Stimulated activated CD8-positive, alpha-beta memory T cell treated with anti-CD3 and anti-CD28 coated beads, Interleukin-15, amount 100 ng/mL, for 24 hours (primary cell): Measurements from ENCODE around the gene WDR86.

Experiments
- DNase-seq: peaks from one replicate; pipeline ENCODE4 v3.0.0-alpha.2; 2020; ENCODE audit warnings: low read depth

Gene WDR86

DNA sequence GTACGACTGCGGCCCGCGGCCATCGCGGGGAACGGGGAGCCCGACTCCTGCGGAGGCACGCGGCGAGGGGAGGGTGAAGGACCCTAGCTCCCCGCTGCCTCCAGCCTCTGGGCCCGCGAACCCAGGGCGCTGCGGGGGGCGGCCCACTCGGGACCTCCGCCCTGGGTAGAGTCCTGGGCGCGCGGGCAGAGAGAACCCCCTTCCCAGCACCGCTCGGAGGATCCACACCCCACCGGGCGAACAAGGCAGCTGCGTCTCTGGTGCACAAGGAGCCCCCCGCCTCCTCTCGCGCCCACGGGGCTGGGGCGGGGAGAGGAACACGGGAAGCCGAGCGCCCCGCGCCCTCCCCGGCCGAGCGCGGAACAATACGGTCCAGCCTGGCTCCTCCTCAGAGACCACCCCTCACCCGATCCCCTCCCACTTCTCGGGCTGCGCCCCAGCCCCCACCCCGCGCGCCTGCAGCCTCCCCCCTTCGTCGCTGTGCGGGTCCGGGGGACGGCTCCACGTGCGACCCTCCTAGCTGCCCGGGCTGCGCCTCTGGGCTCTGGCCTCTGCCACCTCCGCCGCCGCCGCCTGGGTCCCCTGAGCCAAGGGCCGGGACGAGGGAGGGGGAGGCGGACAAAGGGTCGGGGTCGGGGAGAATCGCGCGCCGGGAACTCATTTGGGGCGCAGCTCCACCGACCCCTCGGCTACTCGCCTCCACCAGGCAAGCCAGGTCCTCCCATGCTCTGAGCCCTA lies at the start of gene WDR86:
Gene WDR86 (minus strand): TSS at position 372 of the 738 bp plus-strand sequence. CDS start 449 bp downstream, outside the sequence.
- no peak for DNase-seq

- DNase-seq = no peak
These were observed 47.7 kb upstream of the WDR86 start for GRCh38 chr7:151457534-151457933.

GRCh38 chr7:151456782-151457181 lies 46.9 kb upstream of the WDR86 start:
- DNase-seq = no peak

DNA sequence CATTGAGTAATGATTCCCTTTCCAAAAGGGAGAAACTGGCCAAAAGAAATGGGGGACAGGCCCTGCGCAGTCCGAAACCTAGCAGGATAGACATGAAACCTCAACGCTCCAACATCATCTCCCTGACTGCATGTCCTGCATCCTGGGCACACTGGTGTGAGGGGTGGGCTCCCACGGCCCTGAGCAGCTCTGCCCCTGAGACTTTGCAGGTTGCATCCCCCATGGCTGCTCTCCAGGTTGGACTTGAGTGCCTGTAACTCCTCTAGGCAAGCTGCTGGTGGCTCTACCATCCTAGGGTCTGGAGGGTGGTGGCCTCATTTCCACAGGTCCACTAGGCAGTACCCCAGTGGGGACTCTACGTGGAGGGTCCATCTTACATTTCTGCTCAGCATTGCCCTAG lies 46.4 kb upstream of the WDR86 start:
- no peak for DNase-seq

DNA sequence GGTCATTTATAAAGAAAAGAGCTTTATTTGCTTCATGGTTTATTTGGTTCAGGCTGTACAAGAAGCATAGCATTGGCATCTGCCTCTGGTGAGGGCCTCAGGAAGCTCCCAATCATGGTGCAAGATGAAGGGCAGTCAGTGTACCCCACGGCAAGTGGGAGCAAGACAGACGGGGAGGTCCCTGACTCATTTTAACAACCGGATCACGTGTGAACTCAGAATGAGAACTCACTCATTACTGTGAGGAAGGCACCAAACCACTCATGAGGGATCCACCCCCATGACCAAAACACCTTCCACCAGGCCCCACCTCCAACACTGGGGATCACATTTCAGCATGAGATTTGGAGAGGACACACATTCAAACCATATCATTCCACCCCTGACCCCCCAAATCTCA lies 45.9 kb upstream of the WDR86 start:
- DNase-seq = no peak

DNA sequence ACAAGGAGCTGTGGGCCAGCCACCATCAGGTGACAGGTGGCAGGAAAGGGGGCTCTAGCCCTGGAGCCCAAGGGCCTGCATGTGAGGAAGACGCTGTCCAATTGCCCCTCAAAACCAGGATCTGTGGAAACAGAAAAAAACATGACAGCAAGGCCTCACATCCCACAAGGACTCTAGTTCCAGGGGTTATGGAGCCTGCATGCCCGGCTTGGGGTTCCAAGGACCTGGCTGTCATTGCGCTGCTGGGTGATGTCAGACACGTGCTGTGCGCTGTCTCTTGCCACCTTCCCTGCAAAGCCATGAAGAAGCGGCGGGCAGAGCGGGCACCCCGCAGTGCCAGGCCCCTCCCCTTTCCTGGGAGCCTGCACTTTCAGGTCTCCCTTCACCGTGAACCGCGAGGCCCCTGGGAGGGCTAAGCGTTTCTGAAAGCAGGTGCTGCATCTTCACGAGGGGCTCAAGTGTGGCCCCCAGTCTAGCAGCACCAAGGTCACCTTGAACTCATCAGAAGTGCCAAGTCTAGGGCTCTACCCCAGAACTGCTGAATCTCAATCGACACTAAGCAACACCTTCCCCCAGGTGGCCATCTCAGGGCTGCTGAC lies 45.2 kb upstream of the WDR86 start:
- no peak for DNase-seq

GRCh38 chr7:151454305-151454704 lies 44.5 kb upstream of the WDR86 start:
- DNase-seq = no peak

DNA sequence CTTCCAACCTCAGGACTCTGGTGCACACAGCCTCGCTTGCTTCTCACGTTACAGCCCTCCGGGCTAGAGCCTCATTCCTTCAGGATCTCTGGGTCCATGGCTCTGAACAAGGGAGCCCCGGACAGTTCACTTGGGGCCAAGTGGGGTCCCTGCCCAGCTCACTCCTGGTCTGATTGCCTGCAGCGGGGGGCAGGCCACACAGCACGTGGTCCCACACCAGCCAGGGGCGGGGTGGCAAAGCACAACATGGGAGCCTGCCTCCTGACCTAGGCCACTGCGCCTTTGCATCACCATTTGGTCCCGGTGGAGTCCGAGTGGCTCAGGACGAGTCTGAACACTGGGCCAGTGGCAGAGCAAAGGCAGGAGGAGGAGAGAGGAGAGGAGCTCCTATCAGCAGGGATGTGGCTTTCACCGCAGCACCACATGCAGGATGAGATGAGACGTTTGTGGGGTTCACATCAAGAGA lies 43.5 kb upstream of the WDR86 start:
- no peak for DNase-seq

DNA sequence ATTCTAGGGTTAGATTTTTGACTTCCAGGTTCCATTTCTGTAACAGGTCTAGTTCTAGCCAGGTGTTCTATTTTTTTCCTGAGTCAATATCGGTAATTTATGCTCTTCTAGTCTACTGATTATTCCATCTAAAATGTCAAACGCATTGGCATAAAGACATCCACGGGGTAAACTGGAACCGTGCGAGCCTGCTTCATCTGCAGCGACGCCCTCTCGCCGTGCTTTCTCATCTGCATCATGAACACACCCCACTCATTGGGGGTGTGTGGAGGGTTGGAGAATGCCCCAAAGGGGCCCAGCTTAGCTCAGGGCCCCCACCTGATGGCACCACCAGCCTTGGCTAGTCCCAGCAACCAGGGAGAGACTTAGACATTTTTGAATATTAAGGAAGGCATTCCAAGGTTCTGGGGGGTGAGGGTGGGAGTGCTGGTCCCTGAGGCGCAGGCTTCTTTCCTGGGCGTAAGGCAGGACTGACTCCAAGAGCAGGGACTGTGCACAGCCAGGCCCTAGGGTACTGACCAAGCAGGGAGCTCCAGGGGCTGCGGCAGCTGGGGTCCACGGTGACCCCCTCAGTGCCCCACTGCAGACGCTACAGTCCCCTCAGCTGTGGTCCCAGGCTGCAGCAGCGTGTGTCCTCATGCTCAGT lies 43.0 kb upstream of the WDR86 start:
- no peak for DNase-seq

DNA sequence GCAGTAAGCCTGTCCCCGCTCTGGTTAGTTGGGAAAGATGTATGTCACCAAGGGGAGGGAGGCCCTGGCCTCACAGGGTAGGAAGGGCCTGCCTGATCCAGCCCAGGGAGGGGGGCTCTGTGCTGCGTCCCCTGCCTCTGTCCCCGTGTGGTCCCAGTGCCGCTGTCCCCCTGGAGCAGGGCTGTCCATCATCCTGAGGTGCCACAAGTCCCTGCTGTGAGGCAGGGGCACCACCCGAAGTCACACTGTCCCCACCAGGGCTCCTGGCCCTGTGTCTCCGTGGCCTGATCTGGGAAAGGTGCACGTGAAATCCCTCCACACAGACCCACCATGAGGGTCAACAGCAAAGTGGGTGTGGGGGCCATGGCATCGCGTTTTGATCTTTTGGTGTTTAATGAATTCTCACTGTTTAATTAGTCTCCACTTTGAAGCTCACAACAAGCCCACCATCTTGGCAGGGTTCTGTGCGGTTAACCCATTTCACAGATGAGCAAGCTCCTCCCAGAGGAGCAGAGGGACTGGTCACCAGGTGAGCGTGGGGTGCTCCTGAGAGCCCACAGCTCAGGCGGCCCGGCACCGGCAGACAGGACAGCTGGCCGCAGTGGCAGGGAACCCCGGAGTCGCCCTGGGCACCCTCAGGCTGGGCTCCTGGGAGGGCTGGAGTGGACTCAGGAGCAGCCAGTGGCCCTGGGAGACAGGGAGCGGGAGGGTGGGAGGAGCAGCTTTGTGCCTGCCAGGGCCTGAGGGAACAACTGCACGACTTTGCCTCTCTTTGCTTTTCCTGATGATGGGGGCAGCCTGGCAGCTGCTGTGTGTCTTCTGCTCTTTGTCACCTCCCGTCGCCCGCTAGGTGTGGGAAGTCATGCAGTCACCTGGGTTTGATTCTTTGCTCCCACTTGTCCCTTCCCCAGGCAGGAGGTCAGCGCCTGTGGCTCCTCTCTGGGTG lies 42.1 kb upstream of the WDR86 start:
- DNase-seq = no peak

- no peak for DNase-seq
These were observed 41.3 kb upstream of the WDR86 start for GRCh38 chr7:151451156-151451555.

DNA sequence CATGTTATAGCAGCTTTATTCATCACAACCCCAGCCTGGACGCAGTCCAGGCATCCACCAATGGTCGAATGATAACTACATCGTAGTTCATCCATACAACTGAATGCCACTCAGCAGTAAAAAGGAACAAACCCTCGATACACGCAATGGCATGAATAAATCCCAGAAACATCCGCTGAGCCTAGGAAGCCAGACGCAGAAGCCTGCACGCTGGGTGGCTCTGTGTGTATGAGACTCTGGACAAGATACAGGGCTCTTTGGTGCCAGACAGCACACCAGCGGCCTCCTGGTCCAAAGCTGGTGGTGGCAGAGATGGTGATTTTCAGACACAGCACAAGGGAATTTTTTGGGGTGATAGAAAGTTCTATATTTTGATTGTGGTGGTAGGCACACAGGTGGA lies 40.2 kb upstream of the WDR86 start:
- DNase-seq = no peak

DNA sequence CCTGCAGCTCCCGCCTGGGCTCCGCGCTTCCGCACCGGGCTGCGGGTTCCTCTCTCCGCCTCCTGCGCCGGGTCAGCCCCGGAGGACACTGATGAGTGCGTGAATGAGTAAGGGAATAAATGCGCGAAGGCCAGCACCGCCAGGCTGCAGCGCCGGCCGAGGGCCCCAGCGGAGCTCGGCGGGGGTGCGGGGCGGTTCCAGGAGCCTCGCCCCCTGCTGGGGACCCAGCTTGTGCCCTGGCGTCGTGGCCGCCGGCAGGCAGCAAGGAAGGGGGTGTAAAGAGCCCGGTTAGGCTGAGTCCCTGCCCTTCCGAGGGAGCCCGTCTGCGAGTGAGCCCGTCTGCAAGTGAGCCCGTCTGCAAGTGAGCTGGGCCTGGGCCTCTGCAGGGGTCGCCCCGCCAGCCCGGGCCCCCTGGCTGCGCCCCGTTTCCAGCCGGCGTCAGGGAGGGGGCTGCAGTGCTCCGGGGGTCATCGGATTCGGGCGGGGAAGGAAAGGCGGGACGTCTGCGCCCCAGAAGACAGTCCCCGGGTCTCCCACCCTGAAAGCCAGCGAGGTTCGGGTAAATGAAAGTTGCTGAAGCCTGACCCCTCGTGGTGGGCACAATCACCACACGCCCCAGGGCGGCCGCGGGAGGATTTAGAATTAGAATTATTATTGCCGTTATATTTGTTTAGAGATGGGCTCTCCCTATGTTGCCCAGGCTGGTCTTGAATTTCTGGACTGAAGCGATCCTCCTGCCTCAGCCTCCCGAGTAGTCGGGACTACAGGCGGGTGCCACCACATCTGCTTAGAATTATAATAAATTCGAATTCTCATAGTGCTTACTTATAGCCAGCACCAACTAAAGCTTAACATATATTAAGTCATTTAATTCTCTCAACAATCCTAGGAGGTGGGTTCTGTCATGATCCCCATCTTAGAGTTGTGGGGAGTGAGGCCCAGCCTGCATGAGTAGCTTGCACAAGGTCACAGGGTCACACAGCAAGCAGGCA lies 38.7 kb upstream of the WDR86 start:
- peak; percentile 51 for DNase-seq

DNA sequence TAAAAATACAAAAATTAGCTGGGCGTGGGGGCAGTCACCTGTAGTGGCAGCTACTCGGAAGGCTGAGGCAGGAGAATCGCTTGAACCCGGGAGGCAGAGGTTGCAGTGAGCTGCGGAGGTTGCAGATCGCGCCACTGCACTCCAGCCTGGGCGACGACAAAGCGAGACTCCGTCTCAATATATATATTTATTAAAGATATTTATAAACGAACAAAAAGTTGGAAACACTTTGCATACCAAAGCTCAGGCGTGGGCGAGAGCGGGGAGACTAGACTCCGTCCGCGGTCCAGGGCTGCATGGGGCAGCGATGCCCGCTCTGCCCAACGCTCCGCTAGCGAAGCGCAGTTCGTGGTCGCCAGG lies 38.0 kb upstream of the WDR86 start:
- DNase-seq = no peak

DNA sequence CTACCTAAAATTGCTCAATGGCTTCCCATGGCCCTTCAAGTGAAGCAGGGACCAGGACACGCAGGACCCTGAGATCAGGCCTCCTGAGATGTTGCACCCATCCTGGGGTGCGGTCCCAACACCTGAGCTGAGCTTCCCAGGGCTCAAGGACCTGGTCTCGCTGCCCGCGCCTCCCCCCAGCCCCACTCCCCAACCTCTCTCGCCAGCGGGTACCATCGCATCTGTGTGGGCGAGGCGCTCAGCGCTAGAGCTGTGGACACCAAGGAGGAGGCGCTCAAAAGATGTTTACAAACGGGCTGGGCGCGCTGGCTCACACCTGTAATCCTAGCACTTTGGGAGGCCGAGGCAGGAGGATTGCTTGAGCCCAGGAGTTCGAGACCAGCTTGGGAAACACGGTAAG lies 37.5 kb upstream of the WDR86 start:
- no peak for DNase-seq

GRCh38 chr7:151446412-151446811 lies 36.6 kb upstream of the WDR86 start:
- no peak for DNase-seq

- DNase-seq = no peak
These were observed 34.8 kb upstream of the WDR86 start for GRCh38 chr7:151444632-151445031.

GRCh38 chr7:151442776-151443496 lies 33.1 kb upstream of the WDR86 start:
- no peak for DNase-seq

GRCh38 chr7:151440799-151441445 lies 31.1 kb upstream of the WDR86 start:
- no peak for DNase-seq
